Measurements from ENCODE around the gene SLC1A2.

DNA sequence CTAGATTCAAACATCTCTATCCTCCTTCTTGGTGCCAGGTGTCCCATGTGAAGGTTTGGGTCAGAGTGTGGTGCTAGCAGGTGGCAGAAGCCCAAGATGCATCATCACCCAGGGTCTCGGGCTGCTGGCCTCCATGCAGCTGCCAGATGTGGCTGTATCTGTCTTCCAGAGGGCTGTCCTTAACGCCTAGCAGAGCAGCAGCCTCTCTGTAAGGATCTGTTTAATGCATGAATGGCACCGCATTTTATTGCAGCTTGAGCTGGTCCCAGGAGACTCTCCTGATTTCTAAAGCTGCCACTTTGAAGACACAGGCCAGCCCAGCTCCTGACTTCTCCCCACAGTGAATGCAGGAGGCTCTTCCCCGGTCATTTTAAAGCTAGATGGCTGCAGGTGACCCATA, 26.3 kb downstream of the SLC1A2 start:
- TF ChIP-seq CTCF (conservative IDR thresholded peaks at IDR 0.05; ENCODE audit: low read depth, low read length): no peak
- TF ChIP-seq EZH2 (IDR thresholded peaks at IDR 0.05; ENCODE audit: borderline replicate concordance, low read depth, low read length, poor library complexity, severe bottlenecking): no peak
